HepG2 (cell line): ENCODE results near the gene ATP23. TPM values are rescaled to one million over a fixed set of nuclear protein-coding genes. Genes with fewer than 3 reads are reported as not detected.

Source experiments
- CCAR2 ChIP-seq: fragments of 200-400 bp; formaldehyde crosslinking; optimal IDR thresholded peaks from 2 replicates; pipeline ENCODE3; 2018; ENCODE audit warnings: low read depth, mild to moderate bottlenecking, low read length, moderate library complexity
- CEBPG ChIP-seq: IDR thresholded peaks from 2 replicates; pipeline ENCODE4 v1.6.1; 2016
- ELK4 ChIP-seq: sonication (generic); formaldehyde crosslinking; IDR thresholded peaks from 2 replicates; pipeline ENCODE4 v1.9.0; 2021; ENCODE audit warnings: missing genetic modification reagents, borderline replicate concordance
- EZH2 ChIP-seq: conservative IDR thresholded peaks from 2 replicates; pipeline ENCODE4 v1.6.1; 2012; ENCODE audit warnings: mild to moderate bottlenecking, low read depth, low read length, moderate library complexity
- FOXK1 ChIP-seq: sonication (generic); formaldehyde crosslinking; IDR thresholded peaks from 2 replicates; pipeline ENCODE4 v1.4.0; 2020; ENCODE audit warnings: low read depth, missing genetic modification reagents, borderline replicate concordance
- GTF2F1 ChIP-seq: fragments of 150-350 bp; IDR thresholded peaks from 2 replicates; pipeline ENCODE4 v1.6.1; 2014; ENCODE audit warnings: low read length
- SMARCE1 ChIP-seq: fragments of 450-650 bp; IDR thresholded peaks from 2 replicates; pipeline ENCODE4 v1.6.1; 2017; ENCODE audit warnings: borderline replicate concordance
- SMYD3 ChIP-seq: sonication (generic); formaldehyde crosslinking; IDR thresholded peaks from 2 replicates; pipeline ENCODE4 v1.8.1; 2023; ENCODE audit warnings: mild to moderate bottlenecking, missing genetic modification reagents
- TAF1 ChIP-seq: sonication (generic); formaldehyde crosslinking; IDR thresholded peaks from 2 replicates; pipeline ENCODE4 v1.4.0; 2020; ENCODE audit warnings: missing genetic modification reagents
- TCF7L2 ChIP-seq: IDR thresholded peaks from 2 replicates; pipeline ENCODE4 v1.6.1; 2011; ENCODE audit warnings: mild to moderate bottlenecking, low read depth, low read length, moderate library complexity
- TRIM22 ChIP-seq: fragments of 450-650 bp; IDR thresholded peaks from 2 replicates; pipeline ENCODE4 v1.6.1; 2017
- XRCC5 ChIP-seq: fragments of 200-400 bp; formaldehyde crosslinking; optimal IDR thresholded peaks from 2 replicates; pipeline ENCODE3; 2017; ENCODE audit warnings: mild to moderate bottlenecking, low read length
- ZBED4 ChIP-seq: sonication (generic); formaldehyde crosslinking; IDR thresholded peaks from 2 replicates; pipeline ENCODE4 v1.4.0; 2020; ENCODE audit warnings: missing genetic modification reagents, borderline replicate concordance
- ZBTB20 ChIP-seq: sonication (generic); formaldehyde crosslinking; IDR thresholded peaks from 2 replicates; pipeline ENCODE4 v1.8.1; 2023; ENCODE audit warnings: missing genetic modification reagents, low read depth, mild to moderate bottlenecking, borderline replicate concordance
- ZKSCAN8 ChIP-seq: IDR thresholded peaks from 2 replicates; pipeline ENCODE4 v1.6.1; 2016; ENCODE audit warnings: borderline replicate concordance, missing genetic modification reagents, missing compliant biosample characterization
- ZMAT3 ChIP-seq: sonication (generic); formaldehyde crosslinking; conservative IDR thresholded peaks from 2 replicates; pipeline ENCODE4 v1.7.0; 2021; ENCODE audit warnings: missing genetic modification reagents
- ZNF382 ChIP-seq: sonication (generic); formaldehyde crosslinking; IDR thresholded peaks from 2 replicates; pipeline ENCODE4 v1.5.0; 2020; ENCODE audit warnings: missing genetic modification reagents, mild to moderate bottlenecking, borderline replicate concordance
- ZNF546 ChIP-seq: sonication (generic); formaldehyde crosslinking; conservative IDR thresholded peaks from 2 replicates; pipeline ENCODE4 v1.8.1; 2023; ENCODE audit warnings: mild to moderate bottlenecking, missing genetic modification reagents
- ZNF563 ChIP-seq: sonication (generic); formaldehyde crosslinking; IDR thresholded peaks from 2 replicates; pipeline ENCODE4 v1.8.0; 2022; ENCODE audit warnings: mild to moderate bottlenecking, moderate library complexity, missing genetic modification reagents
- polyA plus RNA-seq, 8 experiments: library from polyadenylated mRNA; depleted of rRNA in 3 of 8; stranded (reverse) in 7 of 8; unstranded in 1 of 8; fragments of >200 nt; fragmentation: Illumina TruSeq in 4 of 8; extraction: Trizol in 4 of 8; gene quantifications; 2 replicates each; pipeline versions ENCODE4 v1.2.1 to v1.2.3, GENCODE V29; 2011 to 2016; ENCODE audit warnings: low read depth in 4 of 8, missing spikeins in 1 of 8, mixed read lengths in 1 of 8; ENCODE audit not compliant: insufficient read depth in 1 of 8
- total RNA-seq, 5 experiments: library from RNA; depleted of rRNA; stranded (reverse); fragments of >200 nt; fragmentation: Illumina TruSeq; extraction: Trizol; gene quantifications; 2 replicates each; pipeline ENCODE4 v1.2.3, GENCODE V29; 2016; ENCODE audit warnings: low read depth in 1 of 5
- TF ChIP-seq, protein P1 (sequence below): sonication (generic); formaldehyde crosslinking; IDR thresholded peaks from 2 replicates; pipeline ENCODE4 v1.8.0; 2022; ENCODE audit warnings: missing genetic modification reagents, mild to moderate bottlenecking, borderline replicate concordance
- TF ChIP-seq, protein P2 (sequence below): sonication (generic); formaldehyde crosslinking; IDR thresholded peaks from 2 replicates; pipeline ENCODE4 v1.5.1; 2020; ENCODE audit warnings: mild to moderate bottlenecking, missing genetic modification reagents, moderate library complexity

Gene ATP23
- total and polyA plus RNA-seq, 2 of the 13 experiments (the other 11 are each of a cell fraction or from before 2014, with no cell fraction given) = 12.1 to 14.7 TPM

GRCh38 chr12:57935839-57936512 is 5.4 kb upstream of the ATP23 start (continued):
- TF ChIP-seq, protein P1, sequence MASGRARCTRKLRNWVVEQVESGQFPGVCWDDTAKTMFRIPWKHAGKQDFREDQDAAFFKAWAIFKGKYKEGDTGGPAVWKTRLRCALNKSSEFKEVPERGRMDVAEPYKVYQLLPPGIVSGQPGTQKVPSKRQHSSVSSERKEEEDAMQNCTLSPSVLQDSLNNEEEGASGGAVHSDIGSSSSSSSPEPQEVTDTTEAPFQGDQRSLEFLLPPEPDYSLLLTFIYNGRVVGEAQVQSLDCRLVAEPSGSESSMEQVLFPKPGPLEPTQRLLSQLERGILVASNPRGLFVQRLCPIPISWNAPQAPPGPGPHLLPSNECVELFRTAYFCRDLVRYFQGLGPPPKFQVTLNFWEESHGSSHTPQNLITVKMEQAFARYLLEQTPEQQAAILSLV (CRISPR knock-in tag) = no peak
- TF ChIP-seq TAF1 (CRISPR knock-in tag) (peak; percentile 78), ZBTB20 (CRISPR knock-in tag) (no peak), TCF7L2 (no peak), ZBED4 (CRISPR knock-in tag) (0 out of 2 replicates have a peak, but pooled peaks have one; percentile 16), ZMAT3 (CRISPR knock-in tag) (no peak), ZNF546 (no peak), TRIM22 (no peak), GTF2F1 (no peak), ZNF382 (CRISPR knock-in tag) (no peak), SMARCE1 (no peak), SMYD3 (CRISPR knock-in tag) (no peak), XRCC5 (peak; percentile 56), ELK4 (CRISPR knock-in tag) (no peak), CCAR2 (no peak), ZNF563 (CRISPR knock-in tag) (no peak), EZH2 (no peak), ZKSCAN8 (CRISPR knock-in tag) (peak; percentile 61; the same call in 1 of the 2 replicates), FOXK1 (CRISPR knock-in tag) (peak; percentile 85), CEBPG (CRISPR knock-in tag) (peak; percentile 61; the same call in 1 of the 2 replicates)
- TF ChIP-seq, protein P2, sequence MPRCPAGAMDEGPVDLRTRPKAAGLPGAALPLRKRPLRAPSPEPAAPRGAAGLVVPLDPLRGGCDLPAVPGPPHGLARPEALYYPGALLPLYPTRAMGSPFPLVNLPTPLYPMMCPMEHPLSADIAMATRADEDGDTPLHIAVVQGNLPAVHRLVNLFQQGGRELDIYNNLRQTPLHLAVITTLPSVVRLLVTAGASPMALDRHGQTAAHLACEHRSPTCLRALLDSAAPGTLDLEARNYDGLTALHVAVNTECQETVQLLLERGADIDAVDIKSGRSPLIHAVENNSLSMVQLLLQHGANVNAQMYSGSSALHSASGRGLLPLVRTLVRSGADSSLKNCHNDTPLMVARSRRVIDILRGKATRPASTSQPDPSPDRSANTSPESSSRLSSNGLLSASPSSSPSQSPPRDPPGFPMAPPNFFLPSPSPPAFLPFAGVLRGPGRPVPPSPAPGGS (CRISPR knock-in tag) = no peak
